ACHN (cell line): ENCODE data around the gene MYH13.

ENCODE experiments used
- DNase-seq: peaks from one replicate; pipeline ENCODE4 v3.0.0-alpha.2; 2015
- in situ Hi-C: cut with HindIII; loops from 2 replicates; pipeline ENCODE4 v1.10.0; 2017; ENCODE audit warnings: low sequenced_read_pairs, low pct_ligation_motif_present, low pct_unique_long_range_greater_than_20kb

The MYH13 gene

GRCh38 chr17:10271106-10271562, 101.7 kb downstream of the MYH13 start:
- in situ Hi-C loops = no loop called here
- no peak for DNase-seq

DNA sequence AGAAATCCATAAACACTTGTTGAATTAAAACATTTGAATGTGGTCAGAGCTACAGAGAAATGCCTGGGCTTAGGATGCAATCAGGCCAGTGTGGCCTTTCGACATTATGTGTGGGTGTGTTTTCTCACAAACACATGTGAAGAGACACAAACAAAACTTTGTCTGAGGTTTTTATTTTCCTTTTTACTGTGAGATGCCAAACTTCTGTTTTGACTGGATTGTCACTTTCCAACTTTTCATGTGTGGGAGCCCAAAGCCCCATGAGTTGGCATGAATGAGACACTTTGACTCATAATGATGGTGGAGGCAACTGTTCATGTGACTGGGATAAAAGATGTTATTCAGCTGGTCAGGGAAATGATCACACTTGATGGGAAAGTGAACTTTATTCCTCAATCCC, 102.5 kb downstream of the MYH13 start:
- in situ Hi-C loops = no loop called here
- DNase-seq = no peak

DNA sequence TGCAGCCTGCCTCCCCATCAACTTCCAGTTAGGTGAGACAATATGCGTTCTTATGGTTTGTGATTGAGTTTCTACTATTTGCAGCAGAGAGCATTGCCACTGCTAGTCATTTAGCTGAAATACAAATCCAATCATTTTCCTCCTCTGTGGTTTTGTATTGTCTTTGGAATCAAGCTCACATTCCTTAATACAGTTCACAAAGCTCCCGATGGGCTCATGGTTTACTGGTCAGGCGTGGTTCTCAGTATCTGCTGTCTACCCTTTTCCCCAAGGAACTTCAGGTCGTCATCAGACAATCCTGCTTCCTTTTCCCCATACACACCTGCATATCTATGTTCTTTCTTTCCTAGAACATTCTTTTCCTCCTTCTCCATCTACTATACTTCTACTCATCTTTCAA, 104.8 kb downstream of the MYH13 start:
- in situ Hi-C loops = no loop called here
- DNase-seq = no peak

GRCh38 chr17:10266296-10266876, 106.4 kb downstream of the MYH13 start:
- no peak for DNase-seq
- in situ Hi-C loops = no loop called here

GRCh38 chr17:10265100-10265810, 107.6 kb downstream of the MYH13 start:
- no peak for DNase-seq
- in situ Hi-C loops = no loop called here

DNA sequence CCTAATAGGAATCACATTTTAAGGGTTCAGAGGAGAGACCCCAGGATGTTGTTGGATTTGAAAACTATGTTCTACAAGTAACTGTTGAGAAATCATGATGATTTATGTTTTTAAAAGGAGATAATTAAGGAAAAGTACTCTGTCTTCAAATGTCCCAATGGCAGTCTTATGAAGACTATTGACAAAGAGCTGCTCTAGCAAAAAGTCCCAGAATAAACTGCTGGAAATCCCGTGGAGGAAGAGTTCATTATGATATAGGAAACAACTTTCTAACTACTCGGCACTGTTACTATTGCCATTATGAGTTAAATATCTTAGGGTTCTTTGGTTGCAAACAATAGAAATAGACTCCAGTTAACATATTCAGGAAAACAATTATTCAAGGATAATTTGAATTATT, 108.8 kb downstream of the MYH13 start:
- DNase-seq = no peak
- in situ Hi-C loops = no loop called here

GRCh38 chr17:10262451-10262850, 110.4 kb downstream of the MYH13 start:
- DNase-seq = no peak
- in situ Hi-C loops = no loop called here

- no peak for DNase-seq
- in situ Hi-C loops = no loop called here
These were observed 111.7 kb downstream of the MYH13 start for GRCh38 chr17:10261098-10261497.

- in situ Hi-C loops = no loop called here
- no peak for DNase-seq
These were observed 121.4 kb downstream of the MYH13 start for GRCh38 chr17:10251212-10251948.
